Left lobe of liver (tissue), 2 donors: ENCODE results near the gene CIDEC. TPM values are rescaled to one million over a fixed set of nuclear protein-coding genes. Genes with fewer than 3 reads are reported as not detected.
A peak's percentile ranks its signal among the peaks of the same experiment; 100 is the strongest.
"Not testable (repeated sequence)": the region's sequence is repeated elsewhere in the genome, so short reads cannot be mapped to it uniquely, and the experiment has no call there.

Source experiments
- ATAC-seq: fragments of 200-7000 bp; cut with Tn5 transposase; one replicate; pipeline ENCODE4 v1.9.1; 2020; ENCODE audit warnings: mild to moderate bottlenecking, moderate library complexity
- DNase-seq: peaks from one replicate; pipeline ENCODE4 v3.0.0-alpha.2; 2020; ENCODE audit warnings: low spot score
- total RNA-seq: library from RNA; stranded (reverse); gene quantifications from one replicate; pipeline ENCODE4 v1.2.1, GENCODE V29; 2021
- donor health status: DM: no; HTN: no; CAD: no; lungs with moderate emphysema.
- donor health status: DM: no; HTN: yes; CAD: no.

CIDEC gene
- total RNA-seq, 1 donor from 2014 or later, result 0.83 TPM

- ATAC-seq (no peak), DNase-seq (no peak)
These were observed 1.4 kb upstream of the CIDEC start for GRCh38 chr3:9881441-9881840.

GRCh38 chr3:9878700-9879099 lies 1.4 kb downstream of the CIDEC start:
- DNase-seq, result no peak
- ATAC-seq, result peak; percentile 93

- DNase-seq, result no peak
- no peak for ATAC-seq
These were observed 3.1 kb downstream of the CIDEC start for GRCh38 chr3:9876991-9877390.

- DNase-seq, ATAC-seq: not testable (repeated sequence)
These were observed 3.8 kb downstream of the CIDEC start for GRCh38 chr3:9876255-9876654.

GRCh38 chr3:9875448-9875847 lies 4.6 kb downstream of the CIDEC start:
- ATAC-seq (no peak), DNase-seq (no peak)

GRCh38 chr3:9872067-9872466 lies 8.0 kb downstream of the CIDEC start:
- not testable (repeated sequence) for ATAC-seq, DNase-seq

- ATAC-seq (no peak), DNase-seq (no peak)
These were observed 9.1 kb downstream of the CIDEC start for GRCh38 chr3:9870978-9871377.

- ATAC-seq (no peak), DNase-seq (no peak)
These were observed 10.1 kb downstream of the CIDEC start for GRCh38 chr3:9869955-9870354.

GRCh38 chr3:9867106-9867505 lies 12.9 kb downstream of the CIDEC start:
- no peak for ATAC-seq
- no peak for DNase-seq

GRCh38 chr3:9866639-9867038 lies 13.4 kb downstream of the CIDEC start:
- DNase-seq, result no peak
- no peak for ATAC-seq

GRCh38 chr3:9865125-9865637 lies 14.9 kb downstream of the CIDEC start:
- not testable (repeated sequence) for DNase-seq, ATAC-seq

- ATAC-seq (no peak), DNase-seq (no peak)
These were observed 15.7 kb downstream of the CIDEC start for GRCh38 chr3:9864200-9864927.

- DNase-seq, result no peak
- no peak for ATAC-seq
These were observed 16.8 kb downstream of the CIDEC start for GRCh38 chr3:9863058-9863772.

GRCh38 chr3:9862391-9863057 lies 17.5 kb downstream of the CIDEC start:
- DNase-seq (peak; percentile 60), ATAC-seq (peak; percentile 94)

- ATAC-seq (no peak), DNase-seq (no peak)
These were observed 18.4 kb downstream of the CIDEC start for GRCh38 chr3:9861626-9862130.

- DNase-seq (no peak), ATAC-seq (no peak)
These were observed 18.9 kb downstream of the CIDEC start for GRCh38 chr3:9861201-9861600.

- no peak for ATAC-seq
- DNase-seq, result no peak
These were observed 20.5 kb downstream of the CIDEC start for GRCh38 chr3:9859530-9860025.

- DNase-seq, result no peak
- ATAC-seq, result no peak
These were observed 24.5 kb downstream of the CIDEC start for GRCh38 chr3:9855594-9855993.

GRCh38 chr3:9854291-9854940 lies 25.6 kb downstream of the CIDEC start:
- not testable (repeated sequence) for DNase-seq, ATAC-seq

- DNase-seq (no peak), ATAC-seq (no peak)
These were observed 27.5 kb downstream of the CIDEC start for GRCh38 chr3:9852528-9852927.

GRCh38 chr3:9851926-9852325 lies 28.1 kb downstream of the CIDEC start:
- ATAC-seq, result not testable (repeated sequence)

More at GRCh38 chr3:9851926-9852325, 28.1 kb downstream of the CIDEC start:
- DNase-seq, result peak; percentile 68
